B cell (primary cell): Measurements from ENCODE around the gene TENT5C.
"Not testable (repeated sequence)": the region's sequence is repeated elsewhere in the genome, so short reads cannot be mapped to it uniquely, and the experiment has no call there.

ENCODE experiments used
- CTCF ChIP-seq: fragments of 200-600 bp; IDR thresholded peaks from one replicate; pipeline ENCODE4 v1.8.0; 2022; ENCODE audit warnings: antibody characterized with exemption, mild to moderate bottlenecking
- EZH2 ChIP-seq: IDR thresholded peaks from 2 replicates; pipeline ENCODE4 v1.6.1; 2012; ENCODE audit warnings: borderline replicate concordance, low read depth, mild to moderate bottlenecking, moderate library complexity, low read length; ENCODE audit not compliant: insufficient read depth, poor library complexity, severe bottlenecking

- not testable (repeated sequence) for TF ChIP-seq CTCF, EZH2
Measured at GRCh38 chr1:117558451-117558850, 47.4 kb upstream of the TENT5C start.
